Thoracic aorta (tissue), 2 donors: ENCODE results near the gene SCN1B. TPM values are rescaled to one million over a fixed set of nuclear protein-coding genes. Genes with fewer than 3 reads are reported as not detected.
"Not testable (repeated sequence)": the region's sequence is repeated elsewhere in the genome, so short reads cannot be mapped to it uniquely, and the experiment has no call there.

Experiments used
- ATAC-seq: fragments of 150-250 bp; one replicate; pipeline ENCODE4 v1.8.0; 2017; ENCODE audit warnings: low read depth; ENCODE audit not compliant: insufficient number of reproducible peaks, low FRiP score
- DNase-seq: peaks from one replicate; pipeline ENCODE4 v3.0.0-alpha.2; 2020; ENCODE audit warnings: low spot score
- H3K27ac ChIP-seq, 2 donors: fragments of 200-600 bp; sonication (generic); 1 replicate in 1 of 2; 2 replicates in 1 of 2; pipeline ENCODE4 v1.5.1; 2016; ENCODE audit warnings: mild to moderate bottlenecking in 2 of 2, moderate library complexity in 2 of 2
- H3K27me3 ChIP-seq: fragments of 200-600 bp; sonication (generic); replicated peaks from 2 replicates; pipeline ENCODE4 v1.6.0; 2016; ENCODE audit warnings: mild to moderate bottlenecking; ENCODE audit not compliant: insufficient read depth
- H3K36me3 ChIP-seq: fragments of 200-600 bp; sonication (generic); one replicate; pipeline ENCODE4 v1.5.1; 2016
- H3K4me1 ChIP-seq, 2 donors: fragments of 200-600 bp; sonication (generic); 1 replicate in 1 of 2; 2 replicates in 1 of 2; pipeline versions ENCODE4 v1.5.1 to v1.6.0; 2016; ENCODE audit warnings: low read depth in 2 of 2, mild to moderate bottlenecking in 1 of 2; ENCODE audit not compliant: control insufficient read depth in 1 of 2
- H3K4me3 ChIP-seq: fragments of 200-600 bp; sonication (generic); 2 replicates; pipeline ENCODE4 v1.5.1; 2016; ENCODE audit warnings: mild to moderate bottlenecking
- H3K9me3 ChIP-seq: fragments of 200-600 bp; sonication (generic); 2 replicates; pipeline ENCODE4 v1.5.1; 2016
- CTCF ChIP-seq: fragments of 200-600 bp; sonication (generic); IDR thresholded peaks from one replicate; pipeline ENCODE4 v1.5.1; 2019; ENCODE audit warnings: antibody characterized with exemption
- total RNA-seq, 2 donors: library from RNA; depleted of rRNA; stranded (reverse); fragments of >200 nt; gene quantifications; one replicate each; pipeline versions ENCODE4 v1.1.0 to v1.2.3, GENCODE V29; 2016

The SCN1B gene
- total RNA-seq, 2 donors from 2014 or later = 25.1 to 26.0 TPM

GRCh38 chr19:35006999-35007365, 23.3 kb upstream of the SCN1B start:
- Histone ChIP-seq H3K27me3 (no peaks in the 10 kb centered on the region), H3K4me1 (peaks cover 0 to 22% of the 10 kb centered on the region in 2 donors), H3K4me3 (no peak overlapping the region), H3K36me3 (peaks cover 18% of the 10 kb centered on the region), H3K9me3 (no peaks in the 10 kb centered on the region), H3K27ac (no peak overlapping the region)
- DNase-seq = no peak
- ATAC-seq = no peak
- no peak for TF ChIP-seq CTCF

DNA sequence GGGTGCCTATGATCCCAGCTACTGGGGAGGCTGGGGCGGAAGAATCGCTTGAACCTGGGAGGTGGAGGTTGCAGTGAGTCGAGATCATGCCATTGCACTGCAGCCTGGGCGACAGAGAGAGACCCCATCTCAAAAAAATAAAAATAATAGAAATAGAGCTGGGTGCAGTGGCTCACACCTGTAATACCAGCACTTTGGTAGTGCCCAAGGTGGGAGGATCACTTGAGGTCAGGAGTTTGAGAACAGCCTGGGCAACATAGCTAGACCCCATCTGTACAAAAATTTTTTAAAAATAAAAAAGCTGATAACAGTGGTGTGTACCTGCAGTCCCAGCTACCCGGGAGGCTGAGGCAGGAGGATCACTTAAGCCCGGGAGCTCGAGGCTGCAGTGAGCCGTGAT, 22.8 kb upstream of the SCN1B start:
- peaks cover 0 to 18% of the 10 kb centered on the region in 2 donors for H3K4me1 ChIP-seq

GRCh38 chr19:35008891-35009341, 21.4 kb upstream of the SCN1B start:
- Histone ChIP-seq H3K4me3 (no peak overlapping the region), H3K27me3 (no peaks in the 10 kb centered on the region), H3K9me3 (no peaks in the 10 kb centered on the region), H3K27ac (no peak overlapping the region), H3K4me1 (peaks cover 4 to 16% of the 10 kb centered on the region in 2 donors), H3K36me3 (peaks cover 19% of the 10 kb centered on the region)
- DNase-seq (no peak), ATAC-seq (no peak)
- no peak for TF ChIP-seq CTCF

More for the DNA sequence above, 22.8 kb upstream of the SCN1B start:
- not testable (repeated sequence) for H3K27me3 ChIP-seq, H3K4me3 ChIP-seq, DNase-seq, H3K27ac ChIP-seq, ATAC-seq, H3K9me3 ChIP-seq
- peaks cover 18% of the 10 kb centered on the region for H3K36me3 ChIP-seq

- no peaks in the 10 kb centered on the region for H3K9me3 ChIP-seq
- ATAC-seq (no peak), DNase-seq (no peak)
- H3K4me1 ChIP-seq = peaks cover 4 to 12% of the 10 kb centered on the region in 2 donors
- peaks cover 27% of the 10 kb centered on the region for H3K36me3 ChIP-seq
- H3K27ac ChIP-seq = no peak overlapping the region
- TF ChIP-seq CTCF = no peak
- H3K27me3 ChIP-seq = no peaks in the 10 kb centered on the region
- H3K4me3 ChIP-seq = no peak overlapping the region
These were observed 20.6 kb upstream of the SCN1B start for GRCh38 chr19:35009424-35010415.

- Histone ChIP-seq H3K9me3 (no peaks in the 10 kb centered on the region), H3K4me3 (no peak overlapping the region), H3K36me3 (peaks cover 40% of the 10 kb centered on the region), H3K4me1 (peaks cover 4 to 12% of the 10 kb centered on the region in 2 donors), H3K27me3 (no peaks in the 10 kb centered on the region), H3K27ac (no peak overlapping the region)
- DNase-seq (no peak), ATAC-seq (no peak)
- no peak for TF ChIP-seq CTCF
These were observed 19.1 kb upstream of the SCN1B start for GRCh38 chr19:35011091-35011689.
